Middle frontal gyrus (tissue), 1 donor: ENCODE data around the gene PDCD2.
"Not testable (repeated sequence)": the region's sequence is repeated elsewhere in the genome, so short reads cannot be mapped to it uniquely, and the experiment has no call there.

Experiments
- DNase-seq: peaks from one replicate; pipeline ENCODE4 v3.0.0-alpha.2; 2015; ENCODE audit warnings: low spot score; ENCODE audit errors: extremely low spot score

Gene PDCD2

GRCh38 chr6:170552765-170553533 lies 31.5 kb downstream of the PDCD2 start, which contains the start of gene PSMB1:
PSMB1 (minus strand) TSS chr6:170553307; CDS start chr6:170553242, 65 bp downstream.
- DNase-seq = peak; percentile 95

GRCh38 chr6:170545405-170545804 lies 39.0 kb downstream of the PDCD2 start:
- no peak for DNase-seq

DNA sequence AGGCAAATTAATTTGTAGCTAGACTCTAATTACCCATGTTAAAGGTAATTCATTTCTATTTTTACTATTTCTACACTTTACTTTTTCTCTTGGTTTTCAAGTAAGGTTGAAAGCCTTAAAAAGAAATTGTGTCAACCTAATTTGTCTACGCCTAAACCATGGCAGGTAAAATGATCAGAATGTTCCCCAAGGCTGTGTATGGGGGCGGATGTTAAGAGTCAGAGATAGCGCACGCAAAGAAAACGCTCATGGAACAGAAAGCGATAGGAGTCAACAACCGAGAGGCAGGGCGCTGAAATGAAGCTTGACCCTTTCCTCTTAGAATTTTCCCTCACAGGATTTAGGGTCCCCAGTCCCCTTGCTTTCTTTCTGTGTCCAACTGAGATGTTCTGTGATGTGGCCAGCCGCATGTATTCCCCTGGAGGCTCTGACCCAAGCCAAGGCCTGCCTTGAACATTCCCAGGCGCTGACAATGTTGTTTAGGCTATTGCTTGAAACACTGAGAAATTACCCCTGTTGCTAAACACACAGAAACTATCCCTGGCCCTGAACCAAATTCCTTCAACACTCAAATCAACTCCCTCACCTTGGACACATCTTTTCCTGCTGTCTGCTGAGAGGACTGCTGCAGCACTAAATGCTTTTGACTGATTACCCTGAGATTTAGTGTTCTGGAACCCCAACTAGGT lies 42.3 kb downstream of the PDCD2 start:
- no peak for DNase-seq

DNA sequence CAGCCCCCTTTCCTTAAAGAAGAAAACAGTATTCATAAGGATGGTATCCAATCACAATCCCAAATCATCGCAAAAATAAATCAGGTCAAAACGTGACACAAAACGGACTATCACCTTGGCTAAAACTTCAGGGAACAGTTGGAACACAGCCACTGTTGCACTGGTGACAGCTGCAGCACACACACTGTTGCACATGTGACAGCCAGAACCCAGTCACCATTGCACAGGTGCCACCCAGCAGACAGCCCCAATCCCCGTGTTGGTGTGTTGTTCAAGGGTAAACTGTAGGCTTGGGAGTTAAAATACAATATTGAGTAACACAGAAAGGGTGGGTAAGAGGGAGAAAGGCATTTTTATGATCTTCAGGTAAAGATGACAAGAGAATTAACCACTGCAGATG lies 47.1 kb downstream of the PDCD2 start:
- DNase-seq = no peak

DNA sequence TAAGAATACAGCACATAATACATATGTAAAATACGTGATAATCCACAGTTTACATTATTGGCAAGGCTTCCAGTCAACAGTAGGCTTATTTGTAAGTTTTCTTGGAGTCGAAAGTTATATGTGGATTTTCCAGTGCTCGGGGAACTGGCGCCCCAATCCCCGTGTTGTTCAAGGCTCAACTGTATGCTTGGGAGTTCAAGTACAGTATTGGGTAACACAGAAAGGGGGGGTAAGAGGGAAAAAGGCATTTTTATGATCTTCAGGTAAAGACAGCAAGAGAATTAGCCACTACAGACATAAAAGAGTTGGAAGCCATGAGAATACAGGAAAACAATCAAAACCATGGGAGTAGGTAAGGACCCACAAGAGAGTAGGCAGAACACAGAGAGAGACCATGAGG lies 47.8 kb downstream of the PDCD2 start:
- DNase-seq = no peak

GRCh38 chr6:170535004-170535403 lies 49.4 kb downstream of the PDCD2 start:
- no peak for DNase-seq

GRCh38 chr6:170533792-170534191 lies 50.6 kb downstream of the PDCD2 start:
- no peak for DNase-seq

DNA sequence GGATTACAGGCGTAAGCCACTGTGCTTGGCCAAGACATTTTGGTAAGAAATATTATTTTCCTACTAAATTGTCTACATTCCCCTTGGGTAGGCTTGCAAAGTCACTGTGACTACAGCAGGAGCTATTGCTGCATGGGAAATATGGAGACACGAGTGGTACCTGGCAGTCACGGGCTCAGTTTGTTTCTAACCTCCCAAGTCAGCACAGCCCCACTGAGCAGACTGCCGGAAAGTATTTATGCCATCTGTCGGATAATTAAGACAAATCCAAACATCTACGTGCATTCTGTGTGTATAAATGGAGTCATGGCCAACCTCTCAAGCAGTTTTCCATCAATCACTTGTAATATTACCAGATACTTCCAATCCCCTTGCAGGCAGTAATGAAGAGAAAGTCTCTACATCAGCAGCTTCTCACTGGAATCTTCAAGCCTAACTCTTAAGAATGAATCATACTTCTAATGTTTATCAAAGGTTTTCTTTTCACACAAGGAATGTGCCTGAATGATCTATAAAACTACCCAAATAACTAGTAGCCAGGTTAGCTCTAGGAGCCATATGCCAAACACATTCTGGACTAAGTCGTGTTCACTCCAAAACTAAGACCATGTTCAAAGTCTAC lies 51.5 kb downstream of the PDCD2 start:
- no peak for DNase-seq

DNA sequence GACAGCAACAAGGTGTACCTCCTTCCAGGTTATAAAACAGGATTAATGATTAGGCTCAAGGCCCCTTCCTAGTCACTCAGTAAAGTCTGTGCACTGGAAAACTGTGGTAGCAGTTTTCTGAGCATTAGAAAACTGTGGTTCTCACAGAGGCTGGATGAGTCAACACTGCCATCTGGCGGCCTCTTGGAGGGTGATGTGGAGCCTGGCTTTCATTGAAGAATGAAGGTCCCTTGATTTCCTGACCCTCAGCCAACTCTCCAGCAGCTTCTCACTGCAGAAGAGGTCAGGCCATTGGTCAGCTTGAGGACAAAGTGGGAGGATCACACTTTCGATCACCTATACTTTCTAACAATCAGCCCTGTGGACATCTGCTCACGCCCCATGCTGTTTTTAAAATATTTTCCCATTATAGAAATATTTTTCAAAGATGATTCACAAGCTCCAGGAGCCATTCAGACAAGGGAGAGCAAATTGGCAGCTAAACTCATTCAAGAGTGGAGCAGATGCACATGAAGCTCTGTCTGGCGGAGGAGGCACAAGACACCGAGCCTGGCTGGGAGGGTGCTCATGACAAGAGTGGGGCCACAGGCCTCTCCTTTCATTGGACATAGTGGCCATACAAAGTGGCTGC lies 54.5 kb downstream of the PDCD2 start:
- peak; percentile 81 for DNase-seq

DNA sequence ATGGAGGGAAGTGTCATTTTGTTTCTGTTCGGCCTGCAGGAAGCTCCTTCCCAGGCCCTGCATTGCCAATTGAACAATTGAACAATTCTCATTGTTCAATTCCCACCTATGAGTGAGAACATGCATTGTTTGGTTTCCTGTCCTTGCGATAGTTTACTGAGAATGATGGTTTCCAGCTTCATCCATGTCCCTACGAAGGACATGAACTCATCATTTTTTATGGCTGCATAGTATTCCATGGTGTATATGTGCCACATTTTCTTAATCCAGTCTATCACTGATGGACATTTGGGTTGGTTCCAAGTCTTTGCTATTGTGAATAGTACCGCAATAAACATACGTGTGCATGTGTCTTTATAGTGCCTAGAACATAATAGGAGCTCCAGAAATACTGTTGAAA lies 56.4 kb downstream of the PDCD2 start:
- not testable (repeated sequence) for DNase-seq

DNA sequence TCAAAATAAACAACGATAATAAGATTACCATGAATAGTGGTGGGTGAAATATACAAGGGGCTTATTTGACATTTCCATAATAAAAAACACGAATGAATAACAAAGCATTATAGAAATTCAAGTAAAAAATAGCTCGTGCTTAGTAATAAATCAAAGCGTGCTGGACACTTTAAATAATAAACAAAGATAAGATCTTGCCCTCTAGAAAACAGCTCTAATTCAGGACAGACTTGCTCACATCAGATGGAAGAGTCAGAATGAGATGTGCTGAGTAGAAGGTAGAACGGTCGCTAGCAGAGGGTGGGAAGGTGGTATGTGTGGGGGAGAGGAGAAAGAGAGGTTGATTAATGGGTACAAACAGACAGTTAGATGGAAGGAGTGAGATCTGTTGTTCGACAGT lies 58.6 kb downstream of the PDCD2 start:
- no peak for DNase-seq
